Measurements from ENCODE around the gene OXCT2.

DNA sequence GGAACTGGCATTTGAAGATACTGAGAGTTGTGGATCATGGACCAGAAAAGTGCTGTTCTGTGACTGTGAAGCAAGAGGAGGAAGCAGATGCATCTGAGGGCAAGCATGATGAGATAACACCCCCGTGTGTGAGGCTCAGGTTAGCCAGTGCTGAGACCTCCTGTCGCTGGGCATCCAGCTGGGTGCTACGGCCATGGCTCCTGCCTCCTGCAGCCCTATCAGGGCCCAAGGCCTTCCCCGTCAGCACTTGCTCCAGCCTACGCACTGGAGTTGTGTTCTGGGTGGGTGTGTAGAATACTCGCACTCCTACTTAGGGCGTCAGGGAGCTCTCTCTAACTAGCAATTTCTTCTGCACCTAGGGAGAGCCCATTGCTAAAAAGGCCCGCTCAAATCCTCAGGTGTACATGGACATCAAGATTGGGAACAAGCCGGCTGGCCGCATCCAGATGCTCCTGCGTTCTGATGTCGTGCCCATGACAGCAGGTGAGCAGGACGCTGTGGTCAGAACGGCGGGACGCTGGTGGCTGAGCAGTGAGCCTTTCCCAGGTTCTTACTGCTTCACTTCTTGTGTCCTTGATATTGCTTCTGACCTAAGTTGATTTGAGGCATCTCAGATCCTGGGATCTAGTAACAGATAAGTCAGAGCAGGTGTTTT is 26.0 kb downstream of the OXCT2 start:
- TF ChIP-seq CTCF (IDR thresholded peaks at IDR 0.05 in 2 of 3, conservative IDR thresholded peaks at IDR 0.05 in 1 of 3; ENCODE audit: insufficient read depth in 2 of 3, low read depth in 1 of 3, low read length in 3 of 3) (no peak), POLR2A (conservative IDR thresholded peaks at IDR 0.05) (no peak), POLR2AphosphoS5 (IDR thresholded peaks at IDR 0.05; ENCODE audit: control insufficient read depth, insufficient read depth, low read depth, low read length) (no peak), CHD4 (IDR thresholded peaks at IDR 0.05; ENCODE audit: insufficient read depth, insufficient replicate concordance, low read depth, low read length, poor library complexity, severe bottlenecking) (no peak), TAL1 (IDR thresholded peaks at IDR 0.05) (no peak), ZNF184 (CRISPR knock-in tag; IDR thresholded peaks at IDR 0.05) (no peak), NR1H2 (CRISPR knock-in tag; IDR thresholded peaks at IDR 0.05) (no peak), KDM4B (IDR thresholded peaks at IDR 0.05; ENCODE audit: borderline replicate concordance in 2 of 2, low read depth in 1 of 2) (no peak), ZNF57 (CRISPR knock-in tag; IDR thresholded peaks at IDR 0.05) (no peak), HNRNPH1 (optimal IDR thresholded peaks at IDR 0.05; ENCODE audit: low read depth, low read length) (no peak), ZFPM2 (CRISPR knock-in tag; IDR thresholded peaks at IDR 0.05) (no peak)
- TF ChIP-seq, protein P1, sequence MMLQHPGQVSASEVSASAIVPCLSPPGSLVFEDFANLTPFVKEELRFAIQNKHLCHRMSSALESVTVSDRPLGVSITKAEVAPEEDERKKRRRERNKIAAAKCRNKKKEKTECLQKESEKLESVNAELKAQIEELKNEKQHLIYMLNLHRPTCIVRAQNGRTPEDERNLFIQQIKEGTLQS (IDR thresholded peaks at IDR 0.05): no peak
- TF ChIP-seq, protein P1 (CRISPR knock-in tag; conservative IDR thresholded peaks at IDR 0.05): no peak
- TF ChIP-seq, protein P2, sequence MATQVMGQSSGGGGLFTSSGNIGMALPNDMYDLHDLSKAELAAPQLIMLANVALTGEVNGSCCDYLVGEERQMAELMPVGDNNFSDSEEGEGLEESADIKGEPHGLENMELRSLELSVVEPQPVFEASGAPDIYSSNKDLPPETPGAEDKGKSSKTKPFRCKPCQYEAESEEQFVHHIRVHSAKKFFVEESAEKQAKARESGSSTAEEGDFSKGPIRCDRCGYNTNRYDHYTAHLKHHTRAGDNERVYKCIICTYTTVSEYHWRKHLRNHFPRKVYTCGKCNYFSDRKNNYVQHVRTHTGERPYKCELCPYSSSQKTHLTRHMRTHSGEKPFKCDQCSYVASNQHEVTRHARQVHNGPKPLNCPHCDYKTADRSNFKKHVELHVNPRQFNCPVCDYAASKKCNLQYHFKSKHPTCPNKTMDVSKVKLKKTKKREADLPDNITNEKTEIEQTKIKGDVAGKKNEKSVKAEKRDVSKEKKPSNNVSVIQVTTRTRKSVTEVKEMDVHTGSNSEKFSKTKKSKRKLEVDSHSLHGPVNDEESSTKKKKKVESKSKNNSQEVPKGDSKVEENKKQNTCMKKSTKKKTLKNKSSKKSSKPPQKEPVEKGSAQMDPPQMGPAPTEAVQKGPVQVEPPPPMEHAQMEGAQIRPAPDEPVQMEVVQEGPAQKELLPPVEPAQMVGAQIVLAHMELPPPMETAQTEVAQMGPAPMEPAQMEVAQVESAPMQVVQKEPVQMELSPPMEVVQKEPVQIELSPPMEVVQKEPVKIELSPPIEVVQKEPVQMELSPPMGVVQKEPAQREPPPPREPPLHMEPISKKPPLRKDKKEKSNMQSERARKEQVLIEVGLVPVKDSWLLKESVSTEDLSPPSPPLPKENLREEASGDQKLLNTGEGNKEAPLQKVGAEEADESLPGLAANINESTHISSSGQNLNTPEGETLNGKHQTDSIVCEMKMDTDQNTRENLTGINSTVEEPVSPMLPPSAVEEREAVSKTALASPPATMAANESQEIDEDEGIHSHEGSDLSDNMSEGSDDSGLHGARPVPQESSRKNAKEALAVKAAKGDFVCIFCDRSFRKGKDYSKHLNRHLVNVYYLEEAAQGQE (IDR thresholded peaks at IDR 0.05; ENCODE audit: borderline replicate concordance): no peak
- TF ChIP-seq, protein P2 (CRISPR knock-in tag; IDR thresholded peaks at IDR 0.05; ENCODE audit: low read depth): no peak
- TF ChIP-seq, protein P3, sequence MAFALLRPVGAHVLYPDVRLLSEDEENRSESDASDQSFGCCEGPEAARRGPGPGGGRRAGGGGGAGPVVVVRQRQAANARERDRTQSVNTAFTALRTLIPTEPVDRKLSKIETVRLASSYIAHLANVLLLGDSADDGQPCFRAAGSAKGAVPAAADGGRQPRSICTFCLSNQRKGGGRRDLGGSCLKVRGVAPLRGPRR (CRISPR knock-in tag; IDR thresholded peaks at IDR 0.05): no peak

All from K562 (cell line).